Fibroblast of lung (primary cell): Measurements from ENCODE around the gene G6PC1.

Source experiments
- EZH2 ChIP-seq: IDR thresholded peaks from 2 replicates; pipeline ENCODE4 v1.5.1; 2012; ENCODE audit warnings: low read length, control low read depth, mild to moderate bottlenecking; ENCODE audit errors: missing control alignments
- TF ChIP-seq, protein P1 (sequence below), 2 donors: IDR thresholded peaks in 1 of 2; conservative IDR thresholded peaks in 1 of 2; 1 replicate in 1 of 2; 2 replicates in 1 of 2; pipeline ENCODE4 v1.5.1; 2011 to 2012; ENCODE audit warnings: low read length in 2 of 2, control low read depth in 1 of 2, inconsistent platforms in 1 of 2, low read depth in 1 of 2, mild to moderate bottlenecking in 1 of 2

DNA sequence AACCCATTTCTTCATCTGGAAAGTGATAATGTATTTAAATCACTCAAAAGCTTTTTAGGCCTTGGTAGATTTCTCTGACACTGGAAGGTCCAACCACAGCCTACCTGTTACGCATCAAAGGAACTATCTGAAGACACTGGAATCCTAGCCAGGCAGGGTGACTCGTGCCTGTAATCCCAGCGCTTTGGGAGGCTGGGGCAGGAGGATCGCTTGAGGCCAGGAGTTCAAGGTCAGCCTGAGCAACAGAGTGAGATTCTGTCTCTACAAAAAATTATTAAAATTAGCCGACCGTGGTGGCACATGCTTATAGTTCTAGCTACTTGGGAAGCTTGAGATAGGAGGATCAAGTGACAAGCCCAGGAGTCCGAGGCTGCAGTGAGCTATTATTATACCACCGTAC is 18.4 kb upstream of the G6PC1 start:
- TF ChIP-seq, protein P1, sequence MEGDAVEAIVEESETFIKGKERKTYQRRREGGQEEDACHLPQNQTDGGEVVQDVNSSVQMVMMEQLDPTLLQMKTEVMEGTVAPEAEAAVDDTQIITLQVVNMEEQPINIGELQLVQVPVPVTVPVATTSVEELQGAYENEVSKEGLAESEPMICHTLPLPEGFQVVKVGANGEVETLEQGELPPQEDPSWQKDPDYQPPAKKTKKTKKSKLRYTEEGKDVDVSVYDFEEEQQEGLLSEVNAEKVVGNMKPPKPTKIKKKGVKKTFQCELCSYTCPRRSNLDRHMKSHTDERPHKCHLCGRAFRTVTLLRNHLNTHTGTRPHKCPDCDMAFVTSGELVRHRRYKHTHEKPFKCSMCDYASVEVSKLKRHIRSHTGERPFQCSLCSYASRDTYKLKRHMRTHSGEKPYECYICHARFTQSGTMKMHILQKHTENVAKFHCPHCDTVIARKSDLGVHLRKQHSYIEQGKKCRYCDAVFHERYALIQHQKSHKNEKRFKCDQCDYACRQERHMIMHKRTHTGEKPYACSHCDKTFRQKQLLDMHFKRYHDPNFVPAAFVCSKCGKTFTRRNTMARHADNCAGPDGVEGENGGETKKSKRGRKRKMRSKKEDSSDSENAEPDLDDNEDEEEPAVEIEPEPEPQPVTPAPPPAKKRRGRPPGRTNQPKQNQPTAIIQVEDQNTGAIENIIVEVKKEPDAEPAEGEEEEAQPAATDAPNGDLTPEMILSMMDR (conservative IDR thresholded peaks at IDR 0.05 in 1 of 2, IDR thresholded peaks at IDR 0.05 in 1 of 2; ENCODE audit: low read depth in 1 of 2, low read length in 2 of 2): no peak
- no peak for TF ChIP-seq EZH2
